HG02623 (cell line): ENCODE results near the gene MYO18B.

ENCODE experiments used
- ATAC-seq: cut with Tn5 transposase; IDR thresholded peaks from one replicate; pipeline ENCODE4 v1.9.1; 2021; ENCODE audit warnings: moderate library complexity; ENCODE audit not compliant: unreplicated experiment

The MYO18B gene

DNA sequence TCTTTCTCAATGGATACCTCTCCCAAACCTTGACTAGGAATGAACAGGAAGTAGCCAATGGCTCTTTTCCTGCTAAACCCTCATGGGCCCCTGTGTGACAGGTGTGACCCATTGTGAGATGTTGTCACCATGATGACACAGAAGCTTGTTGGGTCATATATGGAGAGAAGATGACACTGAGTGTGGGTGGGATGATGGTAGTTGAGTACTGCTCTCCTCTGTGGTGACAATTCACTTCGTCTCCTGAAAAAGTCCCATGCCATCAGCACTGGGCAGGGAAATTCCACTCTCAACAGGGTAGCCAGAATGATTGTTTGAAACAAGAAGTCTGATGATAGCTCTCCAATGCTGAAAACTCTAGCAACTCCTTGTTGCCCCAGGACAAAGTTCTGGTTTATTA is 333.3 kb downstream of the MYO18B start:
- no peak for ATAC-seq

DNA sequence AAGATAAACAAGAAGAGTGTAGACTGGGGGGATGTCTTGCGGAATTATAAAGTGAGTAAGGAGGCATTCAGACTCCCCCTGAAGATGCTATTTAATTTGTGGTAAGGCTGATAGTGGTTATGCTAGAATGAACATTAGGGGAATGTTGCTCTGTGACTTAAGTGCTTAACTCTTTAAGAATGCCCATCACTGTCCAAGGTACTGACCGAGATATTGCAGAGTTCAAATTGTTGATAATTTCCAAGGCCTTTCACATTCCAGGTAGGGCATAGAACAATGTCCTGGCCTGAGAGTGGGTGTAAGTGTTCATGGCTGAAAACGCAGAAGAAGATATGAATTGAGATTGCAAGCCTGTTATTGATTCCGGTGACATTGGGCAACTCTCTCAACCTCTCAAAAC is 337.0 kb downstream of the MYO18B start:
- no peak for ATAC-seq
